ENCODE data around the gene ALKBH8.
A peak's percentile ranks its signal among the peaks of the same experiment; 100 is the strongest.

ALKBH8 gene

GRCh38 chr11:107563702-107564101, 1.8 kb downstream of the ALKBH8 start:
- TF ChIP-seq CTCF (IDR thresholded peaks at IDR 0.05; ENCODE audit: low read depth, low read length) (peak; percentile 70), EZH2phosphoT487 (IDR thresholded peaks at IDR 0.05; ENCODE audit: low read depth) (no peak)
- Histone ChIP-seq H3K4me1 (ENCODE audit: low read length) (peaks cover 43% of the 10 kb centered on the region), H3K36me3 (replicated peaks; ENCODE audit: low read depth, low read length) (no peaks in the 10 kb centered on the region), H2AFZ (ENCODE audit: low read depth, low read length) (no peak overlapping the region), H3K27me3 (ENCODE audit: low read depth, low read length) (no peaks in the 10 kb centered on the region), H3K4me2 (ENCODE audit: low read length) (peak overlapping the region; percentile 99), H3K9me3 (ENCODE audit: insufficient read depth, low read length) (no peaks in the 10 kb centered on the region), H4K20me1 (ENCODE audit: insufficient read depth, low read length) (no peaks in the 10 kb centered on the region), H3K79me2 (ENCODE audit: low read length) (peaks cover 17% of the 10 kb centered on the region), H3K4me3 (ENCODE audit: low read length) (0 out of 2 replicates have a peak overlapping the region, but pooled peaks have one; percentile 5), H3K9ac (ENCODE audit: low read length) (no peak overlapping the region), H3K27ac (ENCODE audit: low read length) (no peak overlapping the region)

DNA sequence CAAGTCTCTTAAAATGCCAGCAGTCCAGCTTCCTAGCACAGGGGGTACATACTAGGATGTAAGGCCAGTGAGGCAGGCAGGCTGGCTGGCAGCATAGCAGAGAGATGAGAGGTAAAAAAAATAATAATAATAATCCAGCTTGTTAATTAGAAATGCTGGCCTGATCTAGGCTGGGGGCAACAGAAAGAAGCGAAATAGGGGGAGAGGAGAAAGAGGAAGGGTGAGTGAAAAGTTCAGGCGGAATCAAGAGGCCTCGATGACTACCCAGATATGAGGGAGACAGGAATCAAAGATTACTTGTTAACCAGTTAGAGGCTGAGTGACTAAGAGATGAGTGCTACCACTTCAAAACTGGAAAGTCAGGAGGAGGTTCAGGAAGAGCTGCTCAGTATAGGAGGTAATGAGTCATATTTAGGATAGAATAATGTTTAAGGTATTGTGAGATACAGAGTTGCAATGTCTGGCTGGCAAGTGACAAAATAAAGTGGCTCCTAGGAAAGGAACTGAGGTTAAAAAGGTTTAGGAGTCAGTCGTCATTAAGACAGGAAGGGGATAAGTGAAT, 2.8 kb downstream of the ALKBH8 start:
- Histone ChIP-seq H4K20me1 (ENCODE audit: insufficient read depth, low read length) (no peaks in the 10 kb centered on the region), H3K27ac (ENCODE audit: low read length) (no peak overlapping the region), H3K4me3 (ENCODE audit: low read length) (no peak overlapping the region), H3K79me2 (ENCODE audit: low read length) (peaks cover 17% of the 10 kb centered on the region), H3K4me1 (ENCODE audit: low read length) (peaks cover 34% of the 10 kb centered on the region), H2AFZ (ENCODE audit: low read depth, low read length) (no peak overlapping the region), H3K9ac (ENCODE audit: low read length) (no peak overlapping the region), H3K36me3 (replicated peaks; ENCODE audit: low read depth, low read length) (no peaks in the 10 kb centered on the region), H3K4me2 (ENCODE audit: low read length) (no peak overlapping the region), H3K9me3 (ENCODE audit: insufficient read depth, low read length) (no peaks in the 10 kb centered on the region), H3K27me3 (ENCODE audit: low read depth, low read length) (no peaks in the 10 kb centered on the region)
- TF ChIP-seq EZH2phosphoT487 (IDR thresholded peaks at IDR 0.05; ENCODE audit: low read depth) (no peak), CTCF (IDR thresholded peaks at IDR 0.05; ENCODE audit: low read depth, low read length) (no peak)

- Histone ChIP-seq H3K27ac (ENCODE audit: low read length) (no peak overlapping the region), H3K36me3 (replicated peaks; ENCODE audit: low read depth, low read length) (no peaks in the 10 kb centered on the region), H3K4me1 (ENCODE audit: low read length) (peaks cover 24% of the 10 kb centered on the region), H3K9me3 (ENCODE audit: insufficient read depth, low read length) (no peaks in the 10 kb centered on the region), H4K20me1 (ENCODE audit: insufficient read depth, low read length) (no peaks in the 10 kb centered on the region), H3K4me2 (ENCODE audit: low read length) (no peak overlapping the region), H3K4me3 (ENCODE audit: low read length) (no peak overlapping the region), H3K79me2 (ENCODE audit: low read length) (peaks cover 17% of the 10 kb centered on the region), H3K9ac (ENCODE audit: low read length) (no peak overlapping the region), H3K27me3 (ENCODE audit: low read depth, low read length) (no peaks in the 10 kb centered on the region), H2AFZ (ENCODE audit: low read depth, low read length) (no peak overlapping the region)
- TF ChIP-seq CTCF (IDR thresholded peaks at IDR 0.05; ENCODE audit: low read depth, low read length) (no peak), EZH2phosphoT487 (IDR thresholded peaks at IDR 0.05; ENCODE audit: low read depth) (no peak)
Observed at GRCh38 chr11:107561688-107562087, 3.8 kb downstream of the ALKBH8 start.

GRCh38 chr11:107550304-107550703, 15.2 kb downstream of the ALKBH8 start:
- no peaks in the 10 kb centered on the region for H3K27me3 ChIP-seq (ENCODE audit: low read depth, low read length)
- TF ChIP-seq EZH2phosphoT487 (IDR thresholded peaks at IDR 0.05; ENCODE audit: low read depth) (no peak), CTCF (IDR thresholded peaks at IDR 0.05; ENCODE audit: low read depth, low read length) (no peak)
- H3K36me3 ChIP-seq (replicated peaks; ENCODE audit: low read depth, low read length), result no peaks in the 10 kb centered on the region
- no peak overlapping the region for H3K4me2 ChIP-seq (ENCODE audit: low read length)
- no peaks in the 10 kb centered on the region for H3K4me1 ChIP-seq (ENCODE audit: low read length)
- no peak overlapping the region for H3K4me3 ChIP-seq (ENCODE audit: low read length)
- no peak overlapping the region for H2AFZ ChIP-seq (ENCODE audit: low read depth, low read length)
- H3K27ac ChIP-seq (ENCODE audit: low read length), result no peak overlapping the region
- H3K79me2 ChIP-seq (ENCODE audit: low read length), result no peaks in the 10 kb centered on the region
- no peaks in the 10 kb centered on the region for H4K20me1 ChIP-seq (ENCODE audit: insufficient read depth, low read length)
- no peak overlapping the region for H3K9ac ChIP-seq (ENCODE audit: low read length)
- H3K9me3 ChIP-seq (ENCODE audit: insufficient read depth, low read length), result no peaks in the 10 kb centered on the region

Measured in OCI-LY3 (cell line).